Measurements from ENCODE around the gene ARPC5L. TPM values are rescaled to one million over a fixed set of nuclear protein-coding genes. Genes with fewer than 3 reads are reported as not detected.
"Not testable (repeated sequence)": the region's sequence is repeated elsewhere in the genome, so short reads cannot be mapped to it uniquely, and the experiment has no call there.

The ARPC5L gene
- polyA plus RNA-seq, 3 donors: 35.1 to 38.8 (median 36.5) TPM

DNA sequence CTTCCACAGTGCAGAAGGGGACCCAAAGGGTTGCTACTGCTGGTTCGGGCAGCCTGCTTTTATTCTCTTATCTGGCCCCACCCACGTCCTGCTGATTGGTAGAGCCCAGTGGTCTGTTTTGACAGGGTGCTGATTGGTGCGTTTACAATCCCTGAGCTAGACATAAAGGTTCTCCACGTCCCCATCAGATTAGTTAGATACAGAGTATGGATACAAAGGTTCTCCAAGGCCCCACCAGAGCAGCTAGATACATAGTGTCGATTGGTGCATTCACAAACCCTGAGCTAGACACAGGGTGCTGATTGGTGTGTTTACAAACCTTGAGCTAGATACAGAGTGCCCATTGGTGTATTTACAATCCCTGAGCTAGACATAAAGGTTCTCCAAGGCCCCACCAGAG is 23.8 kb upstream of the ARPC5L start:
- DNase-seq: not testable (repeated sequence)

GRCh38 chr9:124838567-124839275 is 23.2 kb upstream of the ARPC5L start:
- DNase-seq: not testable (repeated sequence)

DNA sequence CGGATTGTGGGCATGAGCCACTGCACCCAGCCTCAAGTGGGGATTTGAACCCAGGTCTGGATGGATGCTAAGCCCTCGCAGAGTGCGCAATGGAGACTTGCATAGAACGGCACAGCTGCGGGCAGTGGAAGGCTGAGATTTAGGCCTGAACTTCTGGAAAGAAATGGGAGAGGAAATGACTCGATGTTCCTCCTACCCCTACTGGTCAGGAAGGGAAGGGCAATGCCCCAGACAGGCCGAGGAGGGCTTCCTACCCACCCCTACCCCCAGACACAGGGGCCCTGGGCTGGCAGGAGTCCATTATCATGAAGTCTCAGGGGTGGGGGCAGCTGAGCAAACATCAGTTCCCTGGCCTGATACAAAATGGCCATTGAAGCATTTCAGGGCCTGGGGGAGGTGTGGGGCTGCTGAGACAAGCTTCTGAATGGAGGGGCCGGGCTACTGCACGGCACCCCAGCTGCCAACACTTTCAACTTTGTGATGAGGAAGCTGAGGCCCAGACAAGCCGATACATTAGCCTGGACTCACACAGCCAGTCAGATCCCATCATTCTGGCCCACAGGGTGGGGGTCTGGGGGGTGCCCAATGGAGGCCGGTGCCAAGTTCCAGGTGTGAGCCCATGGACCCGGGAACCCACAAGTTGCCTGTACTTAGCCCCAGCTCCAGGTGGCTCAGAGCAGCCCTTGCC is 22.2 kb upstream of the ARPC5L start:
- DNase-seq: no peak

GRCh38 chr9:124840300-124840833 is 21.6 kb upstream of the ARPC5L start:
- no peak for DNase-seq

DNA sequence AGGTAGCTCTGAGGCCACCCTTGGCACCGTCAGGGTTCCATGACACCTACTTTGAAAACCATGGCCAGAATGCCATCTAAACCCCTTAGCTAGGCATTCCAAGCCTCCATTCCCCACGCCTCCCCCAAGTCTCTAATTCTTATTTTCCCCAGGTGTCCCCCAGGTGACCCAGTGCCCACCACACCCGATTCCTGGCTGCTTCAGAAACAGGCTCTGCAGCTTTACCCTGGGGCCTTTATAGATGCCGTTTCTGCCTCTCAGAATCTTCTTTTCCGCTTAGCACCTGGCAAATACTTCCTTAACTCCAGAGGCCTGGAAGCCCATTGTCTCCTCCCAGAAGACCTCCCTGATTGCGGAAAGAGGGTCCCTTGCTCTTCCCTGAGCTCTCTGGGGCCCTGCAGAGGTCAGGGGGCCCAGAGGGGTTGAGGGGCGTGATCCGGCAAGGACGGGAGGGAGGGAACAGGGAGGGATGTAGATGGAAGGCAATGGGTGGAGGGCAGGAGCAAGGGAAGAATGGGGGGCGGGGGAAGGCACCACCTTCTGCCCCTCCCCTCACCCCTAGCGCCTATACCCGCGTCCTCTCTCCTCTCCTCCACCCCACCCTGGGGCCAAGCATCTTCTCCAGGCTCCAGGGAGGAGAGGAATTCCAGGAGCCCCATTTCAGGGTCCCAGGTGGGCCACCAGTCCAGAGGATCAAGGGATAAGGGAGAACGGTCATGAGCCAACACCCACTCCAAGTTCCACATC is 20.7 kb upstream of the ARPC5L start:
- no peak for DNase-seq

DNA sequence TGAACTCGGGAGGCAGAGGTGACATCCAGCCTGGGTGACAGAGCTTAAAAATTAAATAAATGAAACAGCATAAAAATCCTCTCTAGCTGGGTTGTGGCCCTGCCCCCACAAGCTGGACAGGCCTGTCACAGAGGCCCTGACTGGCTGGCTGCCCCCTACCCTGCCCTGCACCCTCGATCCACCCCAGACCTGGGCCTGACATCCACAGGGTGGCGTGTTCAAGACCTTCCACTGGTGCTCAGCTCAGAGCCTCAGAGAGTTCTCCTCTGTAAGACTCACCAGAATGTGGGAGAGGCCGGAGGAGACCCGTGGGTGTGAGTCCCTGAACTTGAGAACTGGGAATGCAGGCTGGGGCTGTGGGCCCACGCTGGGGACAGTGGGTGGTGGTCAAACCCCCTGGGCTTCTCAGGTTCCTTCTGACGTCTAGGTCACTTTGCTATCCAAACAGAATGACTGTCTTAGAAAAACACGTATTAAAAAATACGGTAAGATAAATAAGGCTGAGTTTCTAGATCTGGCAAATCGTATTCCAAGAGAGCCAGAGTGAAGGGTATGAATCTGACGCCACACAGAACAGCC is 18.4 kb upstream of the ARPC5L start:
- DNase-seq: no peak

- DNase-seq: no peak
Observed at GRCh38 chr9:124844291-124844690, 17.6 kb upstream of the ARPC5L start.

- not testable (repeated sequence) for DNase-seq
Observed at GRCh38 chr9:124846467-124846866, 15.5 kb upstream of the ARPC5L start.

DNA sequence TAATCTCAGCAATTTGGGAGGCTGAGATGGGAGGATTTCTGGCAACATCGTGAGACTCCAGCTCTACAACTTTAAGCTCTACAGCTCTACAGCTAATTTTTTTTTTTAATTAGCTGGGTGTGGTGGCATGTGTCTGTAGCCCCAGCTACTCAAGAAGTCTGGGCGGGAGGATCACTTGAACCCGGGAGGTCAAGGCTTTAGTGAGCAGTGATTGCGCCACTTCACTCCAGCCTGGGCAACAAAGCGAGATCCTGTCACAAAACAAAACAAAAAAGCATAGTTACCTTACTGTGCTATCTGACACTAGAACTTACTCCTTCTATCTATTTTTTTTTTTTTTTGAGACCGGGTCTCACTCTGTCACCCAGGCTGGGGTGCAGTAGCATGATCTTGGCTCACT is 15.0 kb upstream of the ARPC5L start:
- DNase-seq: no peak

DNA sequence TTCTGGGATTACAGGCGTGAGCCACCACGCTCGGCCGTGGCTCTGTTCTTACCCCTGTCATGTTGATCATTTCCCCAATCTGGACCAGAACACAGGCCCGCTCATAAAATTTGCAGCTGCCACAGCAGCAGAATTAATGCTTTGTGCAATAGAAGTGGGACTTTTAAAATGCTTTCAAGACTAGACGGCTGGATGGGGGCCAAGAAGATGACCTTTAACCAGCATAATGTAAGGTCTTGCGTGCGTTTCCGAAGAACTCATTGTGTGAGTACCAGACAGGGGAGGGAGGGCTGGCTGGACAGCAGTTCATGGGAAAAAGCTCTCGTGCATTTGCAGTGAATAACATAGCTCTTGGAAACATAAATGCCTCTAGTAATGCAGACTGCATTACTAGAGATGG is 12.1 kb upstream of the ARPC5L start:
- DNase-seq: no peak

GRCh38 chr9:124852121-124852828 is 9.7 kb upstream of the ARPC5L start:
- DNase-seq: no peak

GRCh38 chr9:124852829-124853531 is 8.9 kb upstream of the ARPC5L start, which contains the start of gene WDR38:
Gene WDR38, plus strand, starts transcription at chr9:124853460. Its CDS starts 72 bp downstream, at chr9:124853532.
- DNase-seq: no peak

GRCh38 chr9:124853605-124854143 is 8.3 kb upstream of the ARPC5L start:
- no peak for DNase-seq

DNA sequence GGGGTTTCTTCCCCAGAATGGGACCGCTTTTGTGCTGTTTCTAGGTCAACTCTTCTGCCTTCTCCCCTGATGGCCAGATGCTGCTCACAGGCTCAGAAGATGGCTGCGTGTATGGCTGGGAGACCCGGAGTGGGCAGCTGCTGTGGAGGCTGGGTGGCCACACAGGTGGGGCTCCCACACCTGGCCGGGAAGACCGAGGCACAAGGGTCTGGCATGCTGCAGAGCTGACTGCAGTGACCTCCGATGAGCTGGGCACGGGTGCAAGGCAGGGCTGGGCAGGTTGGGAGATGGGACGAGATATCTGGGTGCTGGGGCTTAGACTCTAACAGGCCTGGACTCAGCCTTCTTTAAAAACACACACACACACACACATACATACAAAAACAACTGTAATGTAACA is 7.8 kb upstream of the ARPC5L start:
- DNase-seq: no peak

DNA sequence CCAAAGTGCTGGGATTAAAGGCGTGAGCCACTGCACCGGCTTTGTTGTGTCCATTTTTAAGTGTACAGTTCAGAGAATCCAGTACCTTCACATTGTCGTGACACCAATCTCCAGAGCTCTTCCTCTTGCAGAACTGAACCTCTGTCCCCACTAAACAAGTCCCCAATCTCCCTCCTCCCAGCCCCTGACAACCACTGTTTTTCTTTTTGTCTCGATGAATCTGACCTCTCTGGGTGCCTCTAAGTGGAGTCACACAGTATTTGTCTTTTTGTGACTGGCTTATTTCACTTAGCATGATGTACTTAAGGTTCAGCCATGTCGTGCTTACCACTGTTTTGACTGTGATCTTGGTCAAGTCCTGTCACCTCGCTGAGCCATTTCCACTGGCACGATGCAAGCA is 7.1 kb upstream of the ARPC5L start:
- DNase-seq: no peak

DNA sequence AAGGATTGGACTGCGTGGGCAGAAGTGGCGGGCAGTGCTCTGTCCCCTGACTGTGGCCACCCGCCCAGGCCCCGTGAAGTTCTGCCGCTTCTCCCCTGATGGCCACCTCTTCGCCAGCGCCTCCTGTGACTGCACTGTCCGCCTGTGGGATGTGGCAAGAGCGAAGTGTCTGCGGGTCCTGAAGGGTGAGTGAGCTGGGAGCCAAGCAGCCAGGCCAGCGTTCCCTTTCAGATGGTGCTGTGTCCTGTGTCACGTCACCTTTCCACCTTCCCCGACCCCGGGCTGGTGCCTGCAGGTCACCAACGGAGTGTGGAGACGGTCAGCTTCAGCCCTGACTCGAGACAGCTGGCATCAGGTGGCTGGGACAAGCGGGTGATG is 6.4 kb upstream of the ARPC5L start:
- DNase-seq: no peak

DNA sequence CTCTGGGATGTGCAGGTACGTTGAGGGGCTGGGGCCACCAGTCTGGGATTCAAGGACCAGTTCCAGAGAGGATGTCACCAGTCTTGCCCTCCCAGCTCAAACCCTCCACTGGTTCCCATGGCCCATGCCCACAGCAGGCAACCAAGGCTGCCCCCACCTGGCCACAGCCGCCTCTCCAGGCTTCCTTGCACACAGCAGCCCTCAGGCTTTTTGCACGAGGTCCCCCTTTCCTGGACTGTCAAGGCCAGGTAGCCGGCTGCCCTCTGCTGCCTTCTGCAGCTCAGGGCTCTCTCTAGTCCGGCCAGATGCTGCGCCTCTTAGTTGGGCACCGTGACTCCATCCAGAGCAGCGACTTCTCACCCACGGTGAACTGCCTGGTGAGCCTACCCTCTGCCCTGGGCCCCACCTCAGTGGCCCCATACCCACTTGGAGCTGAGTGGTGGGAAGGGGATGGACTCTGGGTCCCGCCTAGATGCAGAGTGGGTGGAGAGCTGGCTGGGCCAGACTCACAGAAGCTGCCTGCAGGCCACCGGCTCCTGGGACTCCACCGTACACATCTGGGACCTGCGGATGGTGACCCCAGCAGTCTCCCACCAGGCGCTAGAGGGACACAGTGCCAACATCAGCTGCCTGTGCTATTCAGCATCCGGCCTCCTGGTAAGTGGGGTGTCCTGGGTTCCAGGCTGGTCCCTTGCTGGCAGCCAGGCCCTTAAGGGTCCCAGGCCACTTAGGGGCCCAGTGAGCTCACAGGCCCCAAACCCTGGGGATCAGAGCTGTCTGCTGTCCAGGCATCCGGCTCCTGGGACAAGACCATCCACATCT is 5.8 kb upstream of the ARPC5L start:
- DNase-seq: no peak

DNA sequence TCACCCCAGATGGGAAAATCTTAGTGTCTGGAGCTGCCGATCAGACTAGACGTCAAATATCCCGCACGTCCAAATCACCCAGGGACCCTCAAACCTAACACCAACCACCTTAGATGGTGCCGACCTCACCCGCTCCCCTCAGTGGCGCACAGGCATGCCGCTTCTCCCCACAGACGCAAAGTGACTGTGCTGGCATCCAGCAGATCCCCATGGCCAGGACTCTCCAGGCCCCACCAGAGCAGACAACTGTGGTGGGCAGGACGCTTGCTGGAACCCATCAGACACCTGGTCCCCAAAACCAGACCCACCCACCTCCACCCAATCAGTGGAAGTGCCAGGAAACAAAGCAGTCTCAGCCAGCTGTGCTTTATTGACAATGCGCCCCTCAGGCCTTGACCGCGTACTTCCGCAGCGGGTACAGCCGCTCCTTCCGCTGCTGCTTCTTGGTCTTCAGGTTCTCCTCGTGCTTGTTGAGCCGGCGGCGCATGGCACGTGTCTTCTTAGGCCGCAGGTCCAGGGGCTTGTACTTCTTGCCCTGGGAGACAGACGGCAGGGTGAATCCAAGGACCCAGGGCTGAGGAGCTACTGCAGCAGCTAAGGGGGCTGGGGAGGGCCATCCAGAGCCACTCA is 4.3 kb upstream of the ARPC5L start:
- no peak for DNase-seq

Data from renal pelvis (tissue), 4 donors.